ENCODE measurements around the gene TAP1. TPM values are rescaled to one million over a fixed set of nuclear protein-coding genes. Genes with fewer than 3 reads are reported as not detected.

Gene TAP1, protein sequence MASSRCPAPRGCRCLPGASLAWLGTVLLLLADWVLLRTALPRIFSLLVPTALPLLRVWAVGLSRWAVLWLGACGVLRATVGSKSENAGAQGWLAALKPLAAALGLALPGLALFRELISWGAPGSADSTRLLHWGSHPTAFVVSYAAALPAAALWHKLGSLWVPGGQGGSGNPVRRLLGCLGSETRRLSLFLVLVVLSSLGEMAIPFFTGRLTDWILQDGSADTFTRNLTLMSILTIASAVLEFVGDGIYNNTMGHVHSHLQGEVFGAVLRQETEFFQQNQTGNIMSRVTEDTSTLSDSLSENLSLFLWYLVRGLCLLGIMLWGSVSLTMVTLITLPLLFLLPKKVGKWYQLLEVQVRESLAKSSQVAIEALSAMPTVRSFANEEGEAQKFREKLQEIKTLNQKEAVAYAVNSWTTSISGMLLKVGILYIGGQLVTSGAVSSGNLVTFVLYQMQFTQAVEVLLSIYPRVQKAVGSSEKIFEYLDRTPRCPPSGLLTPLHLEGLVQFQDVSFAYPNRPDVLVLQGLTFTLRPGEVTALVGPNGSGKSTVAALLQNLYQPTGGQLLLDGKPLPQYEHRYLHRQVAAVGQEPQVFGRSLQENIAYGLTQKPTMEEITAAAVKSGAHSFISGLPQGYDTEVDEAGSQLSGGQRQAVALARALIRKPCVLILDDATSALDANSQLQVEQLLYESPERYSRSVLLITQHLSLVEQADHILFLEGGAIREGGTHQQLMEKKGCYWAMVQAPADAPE
- 62.0 and 68.2 TPM in 2 replicates for total RNA-seq

DNA sequence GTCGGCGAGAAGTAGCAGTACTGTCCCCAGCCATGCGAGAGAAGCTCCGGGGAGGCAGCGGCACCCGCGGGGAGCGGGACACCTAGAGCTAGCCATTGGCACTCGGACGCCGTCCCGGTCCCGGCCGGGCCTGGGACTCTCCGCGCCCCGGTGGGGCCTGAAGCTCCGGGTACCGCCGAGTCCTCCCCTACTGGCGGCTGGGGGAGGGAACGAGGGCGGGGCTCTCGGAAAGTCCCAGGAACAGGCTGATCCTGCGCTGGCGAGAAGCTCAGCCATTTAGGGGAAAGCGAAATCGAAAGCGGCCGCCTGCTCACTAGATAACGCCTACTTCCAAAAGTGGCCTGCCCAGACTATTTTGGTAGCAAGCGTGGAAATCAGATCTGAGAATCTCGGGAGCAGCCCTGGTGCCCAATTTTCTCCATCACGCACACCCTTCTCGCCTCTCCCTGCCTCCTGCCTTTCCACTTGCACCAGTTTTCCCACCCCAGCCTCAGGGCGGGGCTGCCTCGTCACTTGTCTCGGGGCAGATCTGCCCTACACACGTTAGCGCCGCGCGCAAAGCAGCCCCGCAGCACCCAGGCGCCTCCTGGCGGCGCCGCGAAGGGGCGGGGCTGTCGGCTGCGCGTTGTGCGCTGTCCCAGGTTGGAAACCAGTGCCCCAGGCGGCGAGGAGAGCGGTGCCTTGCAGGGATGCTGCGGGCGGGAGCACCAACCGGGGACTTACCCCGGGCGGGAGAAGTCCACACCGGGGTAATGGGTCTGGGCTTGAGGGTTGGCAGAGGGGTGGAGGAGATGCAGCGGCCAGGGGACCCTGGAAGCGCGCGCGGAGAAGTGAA is at the start of gene TAP1, which contains the start of gene PSMB9:
TAP1 (minus strand) TSS at position 164 of the 835 bp plus-strand sequence; CDS start at position 96, 68 bp downstream.
PSMB9 (plus strand) TSS at position 652 of the 835 bp plus-strand sequence; CDS start at position 690, 38 bp downstream.

DNA sequence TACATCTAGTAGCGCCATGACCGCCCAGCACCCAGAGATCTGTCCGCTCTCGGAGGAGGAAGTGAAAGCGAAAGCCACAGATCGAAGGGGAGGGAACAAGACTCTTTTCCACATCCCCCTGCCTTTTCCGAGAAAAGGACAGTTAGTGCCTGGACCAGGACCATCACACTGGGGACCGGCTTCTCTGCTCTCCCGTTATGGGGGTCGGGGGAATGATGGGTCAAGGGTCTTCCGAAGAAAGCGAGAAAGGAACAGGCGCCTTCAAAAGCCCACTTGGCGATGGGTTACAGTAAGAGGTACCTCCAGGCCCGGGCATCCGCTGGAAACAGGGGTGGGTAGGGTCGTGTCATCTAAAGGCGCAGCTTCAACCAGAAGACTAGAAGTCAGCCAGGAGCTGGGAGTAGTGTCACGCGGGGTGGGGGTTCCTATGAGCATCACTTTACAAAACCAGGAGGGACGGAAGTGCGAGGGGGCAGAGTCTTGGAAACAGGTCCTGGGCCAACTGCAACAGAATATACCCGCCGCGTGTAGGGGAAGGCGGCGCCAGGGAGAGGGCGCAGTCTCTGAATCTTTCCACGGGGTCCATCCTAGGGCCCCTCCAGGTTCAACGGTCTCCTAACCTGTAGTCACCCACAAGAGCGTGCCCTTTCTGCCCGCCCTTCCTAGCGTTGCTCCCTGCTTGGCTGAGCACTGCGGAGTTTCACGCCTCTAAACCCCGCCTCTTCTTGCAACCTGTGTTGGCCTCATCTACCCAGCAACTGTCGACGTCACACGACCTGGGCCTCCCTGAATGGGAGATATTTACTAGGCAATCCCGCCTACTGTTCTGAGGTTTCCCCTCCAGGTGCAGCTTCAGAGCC is 9.3 kb downstream of the TAP1 start, which contains the start of gene PSMB8:
PSMB8 (minus strand) TSS at position 69 of the 860 bp plus-strand sequence; CDS start at position 18, 51 bp downstream.

DNA sequence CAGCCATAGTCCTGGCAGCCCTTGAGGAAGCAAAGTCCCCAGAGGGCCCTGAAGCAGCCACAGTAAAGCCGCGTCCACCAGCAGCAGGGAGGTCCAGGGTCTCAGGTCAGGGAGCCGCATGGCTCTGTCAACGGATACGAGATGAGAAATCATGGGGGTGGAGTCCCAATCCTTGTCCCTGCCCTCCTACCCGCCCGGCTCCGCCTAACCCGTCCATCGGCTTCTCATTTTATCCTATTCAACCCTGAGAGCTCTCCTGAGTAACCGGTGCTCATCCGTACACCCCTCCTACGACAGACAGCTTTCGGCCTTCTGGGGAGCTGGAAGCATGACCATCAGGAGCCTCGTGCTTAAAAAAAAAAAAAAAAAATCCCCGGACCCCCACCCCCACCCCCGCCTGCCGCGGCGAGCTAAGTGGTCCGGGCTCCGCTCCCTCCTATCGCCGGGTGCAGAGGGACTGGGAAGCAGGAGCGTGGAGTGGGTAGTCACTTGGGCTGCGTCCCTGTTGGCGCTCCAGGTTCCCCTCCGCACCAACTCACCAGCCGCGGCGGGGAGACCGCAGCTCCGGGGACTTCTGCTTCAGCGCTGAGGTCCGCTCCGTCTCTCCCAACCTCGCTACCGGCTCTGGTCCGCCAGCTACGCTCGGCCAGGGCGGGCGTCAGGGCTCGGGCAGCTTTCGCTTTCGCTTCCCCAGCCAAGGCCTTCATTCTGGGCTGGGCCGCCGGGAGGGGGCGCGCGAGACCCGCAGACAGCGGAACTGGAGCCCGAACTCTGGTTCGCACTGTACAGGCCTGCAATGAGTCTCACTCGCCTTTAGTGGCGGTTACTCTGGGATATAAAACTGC is 15.2 kb downstream of the TAP1 start, which contains the start of gene TAP2:
TAP2 (minus strand) TSS at position 626 of the 845 bp plus-strand sequence; CDS start at position 120, 506 bp downstream.

DNA sequence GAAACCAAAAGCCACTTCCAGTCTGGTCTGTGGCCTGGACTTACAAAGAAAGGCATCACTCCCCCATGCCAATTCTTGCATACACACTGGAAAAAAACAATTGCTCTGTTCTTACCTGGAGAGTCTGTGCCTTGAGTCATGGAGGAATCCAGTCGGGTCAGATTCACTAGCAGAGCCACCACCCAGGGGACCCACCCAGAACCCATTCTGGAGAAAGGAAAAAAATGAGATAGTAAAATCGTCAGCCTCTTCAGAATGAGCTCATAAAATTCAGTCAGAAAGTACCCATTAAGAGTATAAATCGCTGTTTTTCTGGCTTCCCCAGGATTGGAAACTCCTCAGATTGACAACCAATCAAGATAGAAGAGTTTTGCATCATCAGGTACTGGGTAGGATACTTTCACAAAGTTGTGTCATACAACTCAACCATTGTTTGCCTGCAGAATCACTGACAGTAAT is 36.7 kb downstream of the TAP1 start, which contains the start of gene HLA-DOB:
HLA-DOB (minus strand) TSS at position 257 of the 459 bp plus-strand sequence; CDS start at position 206, 51 bp downstream.

Other genes starting within 250 kb of the TAP1 start
- not detected in 2 replicates for gene HLA-DQA1, start 216.3 kb downstream of the TAP1 start, total RNA-seq
- under 0.01 TPM in 1 of 2 replicates, not detected in the other for gene HLA-DQB1, start 187.0 kb downstream of the TAP1 start, total RNA-seq
- not detected in 2 replicates for gene HLA-DQA2, start 112.3 kb downstream of the TAP1 start, total RNA-seq
- gene HLA-DQB2, start 90.2 kb downstream of the TAP1 start, total RNA-seq: not detected in 2 replicates
- under 0.01 and 0.28 TPM in 2 replicates for gene HLA-DOB, start 36.7 kb downstream of the TAP1 start, total RNA-seq
- 10.4 and 22.6 TPM in 2 replicates for gene TAP2, start 15.0 kb downstream of the TAP1 start, total RNA-seq
- 29.0 and 54.6 TPM in 2 replicates for gene PSMB8, start 9.7 kb downstream of the TAP1 start, total RNA-seq
- 35.2 and 52.9 TPM in 2 replicates for gene PSMB9, start 488 bp upstream of the TAP1 start, total RNA-seq
- gene HLA-DMB, start 87.3 kb upstream of the TAP1 start, total RNA-seq: under 0.01 and 1.4 TPM in 2 replicates
- gene HLA-DMA, start 99.4 kb upstream of the TAP1 start, total RNA-seq: 2.1 and 6.2 TPM in 2 replicates
- 63.7 and 73.2 TPM in 2 replicates for gene BRD2, start 114.9 kb upstream of the TAP1 start, total RNA-seq
- gene HLA-DOA, start 155.9 kb upstream of the TAP1 start, total RNA-seq: not detected in 2 replicates
- 1.9 and 2.8 TPM in 2 replicates for gene HLA-DPA1, start 219.9 kb upstream of the TAP1 start, total RNA-seq
- gene HLA-DPB1, start 222.3 kb upstream of the TAP1 start, total RNA-seq: 22.3 and 26.8 TPM in 2 replicates